Stimulated activated CD4-positive, alpha-beta T cell treated with anti-CD3 and anti-CD28 coated beads, Interleukin-4, amount 100 ng/mL, for 4 hours (primary cell): ENCODE measurements around the gene CLCN5.

Experiments used
- DNase-seq, 2 experiments: peaks; one replicate each; pipeline ENCODE4 v3.0.0-alpha.2; 2020

The CLCN5 gene

DNA sequence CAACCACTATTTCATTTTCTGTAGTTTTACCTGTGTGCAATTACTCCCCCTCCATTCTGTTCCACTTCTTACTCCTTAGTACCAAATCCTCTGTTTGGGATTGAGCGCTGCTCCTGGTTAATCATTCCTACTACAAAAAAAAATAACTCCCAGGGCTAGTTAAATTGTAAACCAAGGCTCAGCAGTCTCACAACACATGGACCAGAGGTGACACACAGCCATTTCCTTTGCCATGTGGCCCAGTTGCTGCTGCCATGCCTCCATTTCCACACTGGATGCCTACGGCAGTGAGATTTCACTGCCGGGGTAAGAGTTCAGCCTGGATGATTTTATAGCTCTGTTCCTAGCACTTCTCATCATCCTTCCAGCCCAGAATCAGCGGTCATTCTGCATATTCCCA lies 171.2 kb downstream of the CLCN5 start:
- no peak for DNase-seq

DNA sequence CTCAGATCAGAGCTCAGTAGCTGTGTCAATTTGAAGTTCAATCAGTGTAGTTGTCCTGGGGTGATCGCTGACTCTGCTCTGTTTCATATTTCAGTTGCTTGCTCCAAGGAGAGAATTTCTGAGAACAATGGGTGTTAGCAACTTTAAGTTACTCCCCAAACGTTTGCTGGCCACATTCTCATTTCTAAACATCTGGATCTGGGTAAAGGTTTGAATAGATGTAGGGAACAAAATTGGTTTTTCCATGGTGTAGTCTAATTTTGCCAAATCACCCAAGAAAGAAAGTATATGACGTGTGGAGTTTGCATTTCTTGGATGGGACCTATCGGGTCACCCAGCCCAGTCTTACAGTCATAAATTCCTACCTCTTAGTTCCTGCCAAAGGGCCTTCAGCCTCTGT lies 174.7 kb downstream of the CLCN5 start:
- no peak for DNase-seq

DNA sequence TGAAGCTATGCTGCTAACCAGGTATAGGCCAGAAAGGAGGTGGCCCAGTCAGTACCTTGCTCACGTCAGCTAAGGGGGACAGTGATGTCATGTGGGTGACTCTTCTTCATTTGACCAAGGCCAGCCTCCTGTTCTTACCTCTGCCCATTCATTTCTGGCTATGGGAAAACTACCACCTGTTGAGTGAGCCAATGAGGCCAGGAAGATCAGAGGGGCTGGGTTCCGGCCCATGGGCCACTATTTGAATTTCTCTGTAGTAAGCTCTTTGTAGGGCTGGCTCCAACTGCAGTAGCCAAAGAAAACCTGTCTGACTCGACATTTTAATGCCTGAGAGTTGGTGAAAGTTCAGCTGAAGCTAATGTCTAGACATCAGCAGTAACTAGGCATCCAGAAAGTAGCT lies 175.8 kb downstream of the CLCN5 start:
- no peak for DNase-seq

DNA sequence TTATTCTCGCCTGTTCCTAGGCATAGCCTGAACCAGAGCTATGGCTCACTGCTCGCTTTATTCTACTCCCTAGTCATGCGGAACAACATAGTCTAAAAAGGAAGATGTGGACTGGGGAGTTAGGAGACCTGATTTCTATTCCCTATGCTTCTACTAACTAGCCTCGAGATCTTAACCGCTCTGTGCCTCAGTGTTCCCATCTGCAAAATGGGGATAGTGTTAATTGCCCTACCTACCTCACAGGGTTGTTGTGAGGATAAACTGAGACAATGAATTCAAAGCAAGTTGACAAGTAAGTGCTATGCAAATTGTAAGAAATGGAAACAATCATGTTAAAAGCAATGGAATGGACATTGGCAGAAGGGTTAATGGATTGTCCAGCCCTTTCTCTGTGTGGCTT lies 176.4 kb downstream of the CLCN5 start:
- DNase-seq: no peak

DNA sequence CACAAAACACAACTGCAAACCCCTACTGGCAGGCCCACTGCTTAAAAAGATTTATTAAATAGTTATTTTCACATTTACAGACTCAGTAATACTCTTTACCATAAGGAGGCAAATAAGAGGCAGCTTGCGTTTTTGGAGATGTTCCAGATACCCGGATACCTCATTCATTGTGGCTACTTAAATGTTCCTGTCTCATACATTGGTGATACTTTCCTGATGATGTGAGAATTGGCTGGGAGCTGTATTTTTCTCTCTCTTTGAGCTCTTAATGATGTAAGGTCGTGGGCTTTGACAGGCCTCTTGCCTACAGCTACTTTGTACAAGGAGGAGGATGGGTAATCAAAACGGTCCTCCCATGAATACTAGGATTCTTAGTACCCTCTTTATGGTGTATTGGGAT lies 176.9 kb downstream of the CLCN5 start:
- DNase-seq: no peak

DNA sequence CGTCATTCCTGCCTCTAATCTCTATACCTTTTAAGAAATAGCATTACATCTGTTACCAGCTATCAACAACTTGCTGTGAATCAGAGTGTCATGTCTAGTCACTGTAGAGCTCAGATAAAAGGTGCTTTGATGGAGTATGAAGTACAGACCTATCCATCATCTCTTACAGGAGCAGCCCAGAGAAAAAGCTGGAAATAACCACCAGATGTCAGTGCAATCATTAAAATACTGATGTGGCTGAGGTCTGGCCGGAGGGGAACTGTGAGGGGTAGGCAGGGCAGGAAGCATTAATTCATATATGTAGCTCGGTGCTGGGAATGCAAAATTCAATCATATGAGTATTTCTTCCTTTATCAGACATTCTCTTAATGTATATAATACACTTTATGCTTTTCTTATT lies 177.8 kb downstream of the CLCN5 start:
- DNase-seq: no peak

DNA sequence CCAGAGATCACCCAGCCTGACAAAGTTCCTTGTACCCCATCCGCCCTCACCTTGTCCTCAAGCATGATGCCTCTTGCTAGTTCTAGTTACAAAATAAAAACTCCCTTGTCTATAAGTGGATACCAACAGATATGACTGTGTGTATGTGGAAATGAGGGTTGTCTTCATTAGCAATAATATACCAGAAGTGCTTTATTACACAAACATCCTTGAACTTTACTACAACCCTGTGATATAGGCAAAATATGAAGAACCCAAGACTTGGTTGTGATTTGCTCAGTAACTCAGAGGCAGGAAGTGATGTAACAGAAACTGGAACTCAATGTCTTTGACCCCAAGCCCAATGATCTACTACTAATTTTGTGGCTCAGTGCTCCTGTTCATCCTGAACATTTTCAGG lies 180.8 kb downstream of the CLCN5 start:
- no peak for DNase-seq

DNA sequence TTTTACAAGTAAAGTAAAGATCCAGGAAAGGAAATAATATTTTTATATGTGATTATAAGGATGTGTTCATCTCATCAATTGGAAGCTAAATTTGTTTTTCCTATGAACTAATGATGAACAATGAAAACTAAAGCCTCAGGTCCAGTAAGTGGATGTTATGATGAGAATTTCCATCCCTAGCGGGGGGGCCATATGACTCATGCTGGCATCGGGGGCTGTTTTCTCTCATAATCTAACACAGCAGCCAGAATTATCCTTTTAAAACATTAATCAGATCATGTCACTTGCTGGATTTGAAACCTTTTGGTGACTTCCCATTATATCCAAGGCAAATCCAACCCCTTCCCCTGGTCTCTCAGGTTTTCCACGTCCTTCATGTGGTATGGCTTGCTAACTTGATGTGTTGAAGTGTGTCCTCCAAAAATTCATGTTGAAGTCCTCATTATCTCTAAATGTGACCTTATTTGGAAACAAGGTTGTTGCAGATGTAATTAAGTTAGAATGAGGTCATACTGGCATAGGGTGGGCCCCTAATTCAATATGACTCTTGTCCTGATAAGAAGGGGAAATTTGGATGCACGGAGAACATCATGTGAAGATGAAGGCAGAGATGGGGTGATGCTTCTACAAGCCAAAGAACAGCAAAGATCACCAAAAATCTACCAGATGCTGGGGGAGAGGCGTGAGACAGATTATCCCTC lies 181.6 kb downstream of the CLCN5 start:
- no peak for DNase-seq

DNA sequence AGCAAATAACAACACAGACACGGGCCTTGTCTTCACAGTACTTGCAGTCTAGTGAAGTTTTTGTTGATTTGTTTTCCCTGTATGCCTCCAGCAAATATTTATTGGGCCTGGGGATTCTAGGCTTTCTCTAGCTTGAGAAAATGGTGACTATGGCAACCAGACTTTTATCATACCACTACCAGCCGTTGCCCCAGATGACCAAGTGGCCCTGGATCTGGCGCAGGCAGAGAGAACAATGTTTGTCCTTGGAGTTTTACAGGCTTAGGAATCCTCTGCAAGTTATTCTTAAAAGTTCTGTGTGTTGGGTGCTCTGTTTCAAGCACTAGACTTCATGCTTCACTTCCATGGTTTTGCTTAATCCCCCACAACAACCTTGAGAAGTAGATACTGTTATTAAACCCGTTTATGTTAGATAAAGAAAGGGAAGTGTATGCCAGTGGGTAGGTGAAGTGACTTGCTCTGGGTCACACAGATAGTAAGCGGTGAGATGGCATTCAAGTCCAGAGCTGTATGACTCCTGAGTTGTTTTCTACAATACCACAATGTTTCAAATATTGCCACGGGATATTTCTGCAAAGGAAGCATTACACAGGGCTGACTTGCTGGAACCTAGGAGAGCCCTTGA lies 183.8 kb downstream of the CLCN5 start:
- DNase-seq: no peak

DNA sequence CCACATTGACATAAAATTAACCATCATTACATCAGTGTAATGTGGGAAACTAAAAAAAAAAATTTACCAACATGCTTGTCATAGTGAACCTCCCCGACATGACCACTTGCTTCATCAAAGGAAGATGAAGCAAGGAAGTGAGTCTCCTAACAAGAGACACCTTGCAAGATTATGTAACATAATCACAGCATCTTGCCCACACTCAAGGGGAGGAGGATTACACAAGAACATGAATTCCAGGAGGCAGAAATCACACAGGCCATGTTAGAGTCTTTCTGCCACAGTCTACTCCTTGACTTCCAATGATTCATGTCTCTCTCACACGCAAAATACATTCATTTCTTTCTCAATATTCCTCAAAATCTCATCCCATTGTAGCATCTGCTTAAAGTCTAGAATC lies 185.1 kb downstream of the CLCN5 start:
- no peak for DNase-seq

DNA sequence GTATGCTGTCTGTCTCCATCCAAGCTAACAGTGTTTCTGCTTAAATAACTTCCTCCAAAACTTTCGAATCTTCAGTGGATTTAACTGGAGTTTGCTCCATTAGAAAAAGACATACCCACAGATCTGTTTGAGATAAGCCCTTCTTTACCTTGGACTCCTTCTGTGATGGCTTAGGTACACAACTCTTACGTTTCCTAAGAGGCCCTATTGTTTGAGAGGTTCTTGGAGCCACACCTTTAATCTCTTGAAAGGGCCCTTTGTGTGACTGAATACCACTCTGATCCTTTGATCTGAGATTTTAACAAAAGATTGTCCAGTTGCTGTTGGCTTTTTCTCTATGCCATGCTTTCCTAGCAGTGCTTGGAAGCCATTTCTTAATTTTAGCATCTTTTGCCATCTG lies 185.9 kb downstream of the CLCN5 start:
- DNase-seq: no peak

DNA sequence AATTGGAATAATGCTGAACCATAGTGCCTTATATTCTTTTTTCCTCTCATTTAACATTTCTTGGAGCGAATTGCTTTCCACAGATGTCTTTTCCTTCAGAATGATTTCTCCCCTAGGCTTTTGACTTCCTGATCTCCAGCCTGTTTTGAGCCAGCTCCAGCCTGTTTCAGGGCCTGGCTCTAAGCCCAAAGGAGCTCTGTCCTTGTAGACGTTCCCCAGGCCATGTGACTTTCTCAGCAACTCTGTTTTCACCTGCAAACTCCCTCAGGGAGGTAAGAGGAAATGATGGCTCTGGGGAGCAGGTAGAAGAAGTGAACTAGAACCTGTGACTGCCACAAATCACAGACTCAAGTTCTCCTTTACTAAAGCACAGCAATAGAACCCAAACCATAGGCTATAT lies 189.3 kb downstream of the CLCN5 start:
- no peak for DNase-seq

DNA sequence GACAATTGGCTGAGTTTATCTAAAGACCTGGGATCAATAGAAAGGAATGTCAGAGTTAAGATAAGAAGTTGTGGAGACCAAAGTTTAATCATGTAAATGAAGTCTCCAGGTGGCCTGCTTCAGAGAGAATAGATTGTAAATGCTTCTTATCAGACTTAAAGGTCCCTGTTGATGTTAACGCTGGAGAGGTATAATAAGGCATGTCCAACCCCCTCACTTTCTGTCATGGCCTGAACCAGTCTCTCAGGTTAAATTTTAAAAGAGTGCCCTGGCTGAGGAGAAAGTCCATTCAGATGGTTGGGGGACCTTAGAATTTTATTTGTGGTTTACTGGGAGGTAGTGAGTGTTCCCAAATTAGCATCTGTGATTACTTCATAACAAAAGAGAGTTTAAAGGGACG lies 191.7 kb downstream of the CLCN5 start:
- DNase-seq: no peak

DNA sequence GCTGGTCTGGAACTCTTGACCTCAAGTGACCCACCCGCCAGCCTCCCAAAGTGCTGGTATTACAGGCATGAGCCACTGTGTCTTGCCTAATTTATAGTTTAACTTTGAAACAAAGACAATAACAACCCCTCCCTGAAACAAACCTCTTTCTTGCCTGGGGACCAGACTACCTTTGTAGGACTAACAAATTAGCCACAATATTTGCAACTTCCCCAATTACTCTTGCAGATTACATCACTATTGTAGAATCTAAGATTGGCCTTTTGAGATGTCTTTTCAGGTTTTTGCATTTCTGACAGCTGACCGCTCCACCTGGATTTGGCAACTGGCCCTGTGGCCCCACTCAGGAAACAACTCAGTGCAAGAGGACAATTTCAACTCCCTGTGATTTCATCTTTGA lies 193.6 kb downstream of the CLCN5 start:
- DNase-seq: no peak

DNA sequence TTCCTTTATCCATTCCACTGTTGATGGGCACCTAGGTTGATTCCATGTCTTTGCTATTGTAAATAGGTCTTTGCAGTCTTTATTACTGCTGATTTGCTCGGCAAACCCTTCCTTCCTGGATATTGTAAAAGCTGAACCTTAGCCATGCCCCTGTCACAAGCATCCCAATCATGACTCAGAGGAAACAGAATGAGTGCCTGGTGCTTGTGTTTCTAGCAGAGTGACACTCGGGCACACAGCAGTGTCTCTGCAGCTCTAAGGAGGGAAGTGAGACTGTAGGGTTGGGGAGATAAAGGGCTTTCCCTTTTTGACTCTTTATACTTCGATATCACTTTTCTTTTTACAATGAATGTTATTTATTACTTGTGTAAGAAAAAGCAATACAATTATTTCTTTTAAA lies 195.1 kb downstream of the CLCN5 start:
- no peak for DNase-seq

DNA sequence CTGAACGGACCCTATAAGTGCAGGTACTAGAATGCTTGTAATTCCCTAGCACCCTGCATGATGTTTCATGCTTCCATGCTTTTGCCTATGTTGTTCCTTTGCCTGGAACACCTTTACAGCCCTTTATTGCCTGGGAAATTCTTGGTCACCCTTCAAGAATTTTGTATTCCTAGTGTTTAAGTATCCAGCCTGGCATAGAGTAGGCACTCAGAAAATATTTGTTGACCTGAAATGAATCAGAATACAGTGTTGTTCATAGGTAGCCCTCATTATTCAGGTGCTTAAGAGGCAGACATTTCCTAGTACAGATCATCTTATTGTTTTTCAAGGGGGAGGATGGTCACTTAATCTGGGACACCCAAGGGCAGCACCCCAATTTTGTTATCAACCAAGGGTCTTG lies 203.1 kb downstream of the CLCN5 start:
- no peak for DNase-seq

DNA sequence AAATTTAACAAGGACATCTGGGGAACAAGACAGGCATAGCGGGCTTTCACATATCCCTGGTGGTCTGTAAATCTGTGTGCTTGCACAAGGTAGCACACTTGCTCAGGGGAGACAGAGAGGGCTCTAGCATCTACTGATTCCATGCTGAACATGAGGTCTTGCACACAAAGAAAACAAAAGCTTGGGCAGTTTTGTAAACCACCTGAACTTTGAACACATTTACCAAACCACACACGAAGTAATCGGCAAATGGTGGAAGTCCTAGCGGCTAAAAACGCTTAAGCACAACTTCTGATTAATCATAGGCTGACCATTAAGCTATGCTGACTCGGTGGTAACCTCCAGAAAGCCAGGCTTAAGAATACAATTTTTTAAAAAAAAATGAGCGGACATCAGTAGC lies 225.6 kb downstream of the CLCN5 start:
- no peak for DNase-seq
